Loucy (cell line): ENCODE results near the gene SEMA5A.

Experiments used
- EZH2phosphoT487 ChIP-seq: fragments of 200-600 bp; IDR thresholded peaks from 2 replicates; pipeline ENCODE4 v1.6.1; 2018; ENCODE audit warnings: antibody characterized with exemption, mild to moderate bottlenecking, moderate library complexity, borderline replicate concordance
- TF ChIP-seq, protein P1 (sequence below): fragments of 200-600 bp; sonication (generic); conservative IDR thresholded peaks from 2 replicates; pipeline ENCODE4 v1.5.1; 2014; ENCODE audit warnings: mild to moderate bottlenecking, antibody characterized with exemption, low read length

DNA sequence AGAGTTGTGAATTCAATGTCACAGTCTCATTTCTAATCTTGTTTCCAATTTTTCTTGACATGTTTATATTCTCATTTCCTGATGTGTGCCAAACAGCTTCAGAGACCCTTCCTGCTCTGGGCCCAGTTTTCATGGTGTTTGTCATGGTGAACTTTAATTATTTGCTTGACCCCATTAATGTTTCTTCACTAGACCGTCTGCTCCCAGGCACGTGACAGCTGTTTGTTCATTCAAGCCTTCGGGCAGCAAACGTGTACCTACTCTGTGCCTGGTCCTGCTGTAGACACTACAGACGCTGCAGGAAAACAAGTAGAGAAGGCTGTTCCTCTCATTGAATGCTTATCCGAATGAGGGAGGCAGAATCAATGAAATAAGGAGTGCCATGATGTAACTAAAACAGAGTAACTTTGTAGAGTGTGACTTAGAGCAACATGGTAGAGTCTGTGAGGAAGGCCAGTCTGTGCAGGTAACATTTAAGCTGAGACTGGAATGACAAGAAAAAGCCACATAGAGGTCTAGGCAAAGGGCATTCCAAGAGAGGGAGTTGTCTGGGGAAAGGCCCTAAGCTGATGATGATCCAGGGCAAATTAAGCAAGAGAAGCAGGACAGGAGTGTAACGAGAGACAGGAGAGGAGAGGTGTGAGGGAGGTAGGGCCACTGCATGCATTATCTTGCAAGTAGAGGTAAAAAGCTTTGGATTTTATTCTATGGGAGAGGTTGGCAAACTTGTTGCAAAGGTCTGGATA, 191.4 kb downstream of the SEMA5A start:
- TF ChIP-seq, protein P1, sequence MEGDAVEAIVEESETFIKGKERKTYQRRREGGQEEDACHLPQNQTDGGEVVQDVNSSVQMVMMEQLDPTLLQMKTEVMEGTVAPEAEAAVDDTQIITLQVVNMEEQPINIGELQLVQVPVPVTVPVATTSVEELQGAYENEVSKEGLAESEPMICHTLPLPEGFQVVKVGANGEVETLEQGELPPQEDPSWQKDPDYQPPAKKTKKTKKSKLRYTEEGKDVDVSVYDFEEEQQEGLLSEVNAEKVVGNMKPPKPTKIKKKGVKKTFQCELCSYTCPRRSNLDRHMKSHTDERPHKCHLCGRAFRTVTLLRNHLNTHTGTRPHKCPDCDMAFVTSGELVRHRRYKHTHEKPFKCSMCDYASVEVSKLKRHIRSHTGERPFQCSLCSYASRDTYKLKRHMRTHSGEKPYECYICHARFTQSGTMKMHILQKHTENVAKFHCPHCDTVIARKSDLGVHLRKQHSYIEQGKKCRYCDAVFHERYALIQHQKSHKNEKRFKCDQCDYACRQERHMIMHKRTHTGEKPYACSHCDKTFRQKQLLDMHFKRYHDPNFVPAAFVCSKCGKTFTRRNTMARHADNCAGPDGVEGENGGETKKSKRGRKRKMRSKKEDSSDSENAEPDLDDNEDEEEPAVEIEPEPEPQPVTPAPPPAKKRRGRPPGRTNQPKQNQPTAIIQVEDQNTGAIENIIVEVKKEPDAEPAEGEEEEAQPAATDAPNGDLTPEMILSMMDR, result no peak
- no peak for TF ChIP-seq EZH2phosphoT487
